Activated naive CD8-positive, alpha-beta T cell (primary cell): ENCODE data around the gene ATP11A.
"Not testable (repeated sequence)": the region's sequence is repeated elsewhere in the genome, so short reads cannot be mapped to it uniquely, and the experiment has no call there.

ENCODE experiments used
- H3K27ac Mint-ChIP-seq: one replicate; pipeline ENCODE4 v1.8.0; 2021; ENCODE audit warnings: mixed read lengths
- H3K27me3 Mint-ChIP-seq: one replicate; pipeline ENCODE4 v1.8.0; 2021; ENCODE audit warnings: mixed read lengths
- H3K36me3 Mint-ChIP-seq: one replicate; pipeline ENCODE4 v1.8.0; 2021; ENCODE audit warnings: mixed read lengths
- H3K4me1 Mint-ChIP-seq: one replicate; pipeline ENCODE4 v1.8.0; 2021; ENCODE audit warnings: low read depth, mixed read lengths
- H3K4me3 Mint-ChIP-seq: one replicate; pipeline ENCODE4 v1.8.0; 2021; ENCODE audit warnings: mild to moderate bottlenecking, mixed read lengths
- H3K9me3 Mint-ChIP-seq: one replicate; pipeline ENCODE4 v1.8.0; 2021; ENCODE audit warnings: low read depth, mixed read lengths

ATP11A gene

GRCh38 chr13:112793545-112794445 lies 104.0 kb downstream of the ATP11A start:
- no peak overlapping the region for H3K4me3 Mint-ChIP-seq
- no peak overlapping the region for H3K27ac Mint-ChIP-seq
- H3K36me3 Mint-ChIP-seq = peaks cover 11% of the 10 kb centered on the region
- peaks cover 3% of the 10 kb centered on the region for H3K9me3 Mint-ChIP-seq
- peaks cover 6% of the 10 kb centered on the region for H3K4me1 Mint-ChIP-seq
- no peaks in the 10 kb centered on the region for H3K27me3 Mint-ChIP-seq

DNA sequence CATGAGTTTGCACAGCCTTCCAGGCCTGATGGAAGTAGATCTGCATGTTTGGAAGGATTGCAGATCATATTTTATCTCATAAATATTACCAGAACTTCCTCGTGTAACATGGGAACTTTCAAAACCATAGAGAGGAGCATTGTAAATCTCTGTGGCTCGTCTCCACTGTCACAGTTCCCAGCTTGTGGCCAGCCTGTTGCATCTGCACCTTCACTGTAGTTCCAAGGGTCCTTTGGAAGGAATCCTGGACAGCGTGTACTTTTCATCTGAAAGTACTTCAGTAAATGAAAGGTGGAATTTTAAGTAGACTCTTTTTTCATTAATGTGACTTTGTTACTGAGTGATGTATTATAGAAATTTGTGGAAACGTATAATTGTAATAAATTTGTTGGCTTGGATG lies 105.4 kb downstream of the ATP11A start:
- Mint-ChIP-seq H3K9me3 (peaks cover 7% of the 10 kb centered on the region), H3K27me3 (no peaks in the 10 kb centered on the region), H3K27ac (no peak overlapping the region), H3K4me1 (peaks cover 6% of the 10 kb centered on the region), H3K4me3 (no peak overlapping the region), H3K36me3 (peaks cover 20% of the 10 kb centered on the region)

DNA sequence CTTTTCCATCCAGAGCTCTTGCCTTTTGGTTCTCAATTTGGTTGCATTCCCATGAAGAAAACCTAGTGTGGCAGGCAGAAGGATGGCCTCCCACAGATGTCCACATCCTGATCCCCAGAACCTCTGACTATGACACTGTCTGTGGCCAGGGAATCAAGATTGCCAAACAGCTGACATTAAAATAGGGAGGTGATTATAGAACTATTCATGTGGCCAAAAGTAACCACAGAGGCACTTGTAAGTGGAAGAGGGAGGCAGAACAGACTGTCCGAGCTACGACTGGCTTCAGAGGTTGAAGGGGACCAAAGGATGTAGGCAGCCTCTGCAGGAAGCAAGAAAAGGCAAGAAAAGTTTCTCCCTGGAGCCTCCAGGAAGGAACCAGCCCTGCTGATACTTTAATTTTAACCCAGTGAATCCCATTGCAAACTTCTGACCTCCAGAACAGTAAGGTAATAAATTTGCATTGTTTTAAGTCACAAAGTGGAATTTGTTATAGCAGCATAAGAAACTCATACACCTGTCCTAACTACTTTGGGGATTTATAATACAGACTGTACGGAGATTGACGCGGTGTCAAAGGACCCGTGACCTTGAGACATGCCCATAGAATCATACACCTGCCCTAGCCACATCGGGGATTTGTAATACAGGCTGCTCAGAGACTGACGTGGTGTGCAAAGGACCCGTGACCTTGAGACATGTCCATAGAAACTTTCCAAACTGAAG lies 106.5 kb downstream of the ATP11A start:
- Mint-ChIP-seq H3K36me3 (peaks cover 20% of the 10 kb centered on the region), H3K27ac (no peak overlapping the region), H3K4me3 (no peak overlapping the region), H3K9me3 (peaks cover 7% of the 10 kb centered on the region), H3K27me3 (no peaks in the 10 kb centered on the region), H3K4me1 (peaks cover 6% of the 10 kb centered on the region)

DNA sequence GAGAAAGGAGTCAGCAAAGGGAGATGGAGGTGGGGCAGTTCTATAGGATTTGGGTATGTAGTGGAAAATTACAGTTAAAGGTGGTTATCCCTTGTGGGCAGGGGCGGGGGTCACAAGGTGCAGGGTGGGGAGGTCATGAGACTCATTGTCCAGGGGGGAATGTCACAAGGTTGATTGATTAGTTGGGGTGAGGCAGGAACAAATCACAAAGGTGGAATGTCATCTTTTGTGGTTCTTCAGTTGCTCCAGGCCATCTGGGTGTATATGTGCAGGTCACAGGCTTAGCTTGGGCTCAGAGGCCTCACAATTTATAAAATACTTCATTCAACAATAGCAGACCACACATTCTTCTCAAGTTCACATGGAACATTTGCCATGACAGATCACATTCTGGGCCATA lies 109.6 kb downstream of the ATP11A start:
- no peaks in the 10 kb centered on the region for H3K27me3 Mint-ChIP-seq
- peaks cover 5% of the 10 kb centered on the region for H3K4me1 Mint-ChIP-seq
- no peak overlapping the region for H3K4me3 Mint-ChIP-seq
- H3K27ac Mint-ChIP-seq = no peak overlapping the region
- H3K9me3 Mint-ChIP-seq = peaks cover 7% of the 10 kb centered on the region
- peaks cover 16% of the 10 kb centered on the region for H3K36me3 Mint-ChIP-seq

DNA sequence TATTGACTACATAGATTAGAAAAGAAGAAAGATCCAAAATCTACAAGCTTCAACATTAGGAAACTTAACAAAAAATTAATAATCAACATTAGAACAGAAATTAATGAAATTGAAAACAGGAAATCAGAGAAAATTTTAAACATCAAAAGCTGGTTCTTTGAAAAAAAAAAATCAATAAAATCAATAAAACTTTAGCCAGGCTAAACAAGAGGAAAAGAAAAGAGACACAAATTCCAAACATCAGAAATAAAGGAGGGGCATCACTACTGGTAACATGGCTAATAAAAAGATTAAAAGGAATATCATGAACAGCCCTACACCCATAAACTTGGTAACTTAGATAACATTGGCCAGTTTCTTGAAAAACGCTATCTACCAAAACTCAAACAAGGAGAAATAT lies 110.2 kb downstream of the ATP11A start:
- Mint-ChIP-seq H3K9me3 (peaks cover 7% of the 10 kb centered on the region), H3K4me1 (peaks cover 5% of the 10 kb centered on the region), H3K4me3 (no peak overlapping the region), H3K36me3 (peaks cover 16% of the 10 kb centered on the region), H3K27me3 (no peaks in the 10 kb centered on the region), H3K27ac (no peak overlapping the region)

DNA sequence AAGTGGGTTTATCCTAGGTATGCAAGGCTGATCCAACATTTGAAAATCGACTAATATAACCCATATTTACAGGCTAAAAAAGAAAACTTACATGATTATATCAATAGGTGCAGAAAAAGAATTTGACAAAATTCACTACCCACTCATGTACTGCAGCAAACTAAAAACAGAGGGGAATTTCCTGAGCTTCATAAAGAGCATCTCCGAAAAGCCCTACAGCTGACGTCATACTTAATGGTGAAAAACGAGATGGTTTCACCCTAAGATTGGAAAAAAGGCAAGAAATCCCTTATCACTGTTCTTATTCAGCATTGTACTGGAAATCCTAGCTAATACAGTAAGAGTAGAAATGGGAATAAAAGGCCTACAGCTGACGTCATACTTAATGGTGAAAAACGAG lies 111.0 kb downstream of the ATP11A start:
- H3K4me3 Mint-ChIP-seq = not testable (repeated sequence)

DNA sequence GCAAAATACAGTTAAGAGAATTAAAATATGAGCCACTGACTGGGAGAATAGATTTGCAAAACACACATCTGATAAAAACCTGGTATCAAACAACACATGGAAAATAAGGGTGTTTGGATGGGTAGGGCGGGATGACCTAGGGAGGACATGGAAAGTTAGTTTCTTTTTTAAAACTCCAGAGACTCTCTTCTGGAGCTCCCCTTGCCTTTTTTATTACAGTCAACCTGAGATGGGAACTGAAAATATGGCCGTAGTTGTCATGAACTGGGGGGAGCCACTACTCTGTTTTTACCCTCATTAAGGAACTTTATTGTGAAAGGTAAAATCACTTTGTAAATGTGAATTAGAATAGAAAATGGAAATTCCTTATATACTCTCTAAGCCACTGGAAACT lies 113.0 kb downstream of the ATP11A start:
- Mint-ChIP-seq H3K27ac (no peak overlapping the region), H3K27me3 (no peaks in the 10 kb centered on the region), H3K36me3 (peaks cover 21% of the 10 kb centered on the region), H3K9me3 (peaks cover 7% of the 10 kb centered on the region), H3K4me1 (peaks cover 5% of the 10 kb centered on the region), H3K4me3 (no peak overlapping the region)

More for the DNA sequence above, 111.0 kb downstream of the ATP11A start:
- not testable (repeated sequence) for H3K4me1 Mint-ChIP-seq, H3K27me3 Mint-ChIP-seq, H3K9me3 Mint-ChIP-seq, H3K27ac Mint-ChIP-seq
- peaks cover 16% of the 10 kb centered on the region for H3K36me3 Mint-ChIP-seq

DNA sequence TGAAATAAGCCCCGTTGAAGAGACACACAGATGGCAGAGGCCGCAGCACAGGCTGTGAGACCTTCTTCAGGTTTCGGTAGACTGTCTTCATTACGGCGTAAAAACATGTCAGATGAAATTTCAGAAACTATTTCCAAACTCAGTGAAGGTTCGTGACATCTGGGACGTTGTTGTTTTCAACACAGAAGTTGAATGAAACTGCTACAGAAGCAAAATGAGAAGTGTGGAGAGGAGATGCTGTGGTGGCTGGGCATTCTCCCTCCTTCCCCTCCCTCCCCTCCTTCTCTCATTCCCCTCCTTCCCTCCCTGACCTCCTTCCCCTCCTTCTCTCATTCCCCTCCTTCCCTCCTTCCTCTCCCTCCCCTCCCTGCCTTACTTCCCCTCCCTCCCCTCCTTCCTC lies 113.6 kb downstream of the ATP11A start:
- H3K27me3 Mint-ChIP-seq = no peaks in the 10 kb centered on the region
- no peak overlapping the region for H3K27ac Mint-ChIP-seq
- peaks cover 5% of the 10 kb centered on the region for H3K4me1 Mint-ChIP-seq
- peaks cover 7% of the 10 kb centered on the region for H3K9me3 Mint-ChIP-seq
- H3K4me3 Mint-ChIP-seq = no peak overlapping the region
- peaks cover 21% of the 10 kb centered on the region for H3K36me3 Mint-ChIP-seq

- no peaks in the 10 kb centered on the region for H3K9me3 Mint-ChIP-seq
- H3K27me3 Mint-ChIP-seq = no peaks in the 10 kb centered on the region
- peaks cover 5% of the 10 kb centered on the region for H3K4me1 Mint-ChIP-seq
- H3K4me3 Mint-ChIP-seq = no peak overlapping the region
- H3K27ac Mint-ChIP-seq = no peak overlapping the region
- peaks cover 15% of the 10 kb centered on the region for H3K36me3 Mint-ChIP-seq
Observed at GRCh38 chr13:112804374-112804773, 114.5 kb downstream of the ATP11A start.

- no peak overlapping the region for H3K4me3 Mint-ChIP-seq
- peaks cover 5% of the 10 kb centered on the region for H3K4me1 Mint-ChIP-seq
- no peak overlapping the region for H3K27ac Mint-ChIP-seq
- H3K27me3 Mint-ChIP-seq = no peaks in the 10 kb centered on the region
- peaks cover 13% of the 10 kb centered on the region for H3K36me3 Mint-ChIP-seq
- no peaks in the 10 kb centered on the region for H3K9me3 Mint-ChIP-seq
Observed at GRCh38 chr13:112806739-112807652, 117.2 kb downstream of the ATP11A start.

GRCh38 chr13:112807653-112808376 lies 118.0 kb downstream of the ATP11A start:
- H3K4me1 Mint-ChIP-seq = no peaks in the 10 kb centered on the region
- H3K27me3 Mint-ChIP-seq = no peaks in the 10 kb centered on the region
- H3K27ac Mint-ChIP-seq = no peak overlapping the region
- no peaks in the 10 kb centered on the region for H3K9me3 Mint-ChIP-seq
- peaks cover 13% of the 10 kb centered on the region for H3K36me3 Mint-ChIP-seq
- no peak overlapping the region for H3K4me3 Mint-ChIP-seq

DNA sequence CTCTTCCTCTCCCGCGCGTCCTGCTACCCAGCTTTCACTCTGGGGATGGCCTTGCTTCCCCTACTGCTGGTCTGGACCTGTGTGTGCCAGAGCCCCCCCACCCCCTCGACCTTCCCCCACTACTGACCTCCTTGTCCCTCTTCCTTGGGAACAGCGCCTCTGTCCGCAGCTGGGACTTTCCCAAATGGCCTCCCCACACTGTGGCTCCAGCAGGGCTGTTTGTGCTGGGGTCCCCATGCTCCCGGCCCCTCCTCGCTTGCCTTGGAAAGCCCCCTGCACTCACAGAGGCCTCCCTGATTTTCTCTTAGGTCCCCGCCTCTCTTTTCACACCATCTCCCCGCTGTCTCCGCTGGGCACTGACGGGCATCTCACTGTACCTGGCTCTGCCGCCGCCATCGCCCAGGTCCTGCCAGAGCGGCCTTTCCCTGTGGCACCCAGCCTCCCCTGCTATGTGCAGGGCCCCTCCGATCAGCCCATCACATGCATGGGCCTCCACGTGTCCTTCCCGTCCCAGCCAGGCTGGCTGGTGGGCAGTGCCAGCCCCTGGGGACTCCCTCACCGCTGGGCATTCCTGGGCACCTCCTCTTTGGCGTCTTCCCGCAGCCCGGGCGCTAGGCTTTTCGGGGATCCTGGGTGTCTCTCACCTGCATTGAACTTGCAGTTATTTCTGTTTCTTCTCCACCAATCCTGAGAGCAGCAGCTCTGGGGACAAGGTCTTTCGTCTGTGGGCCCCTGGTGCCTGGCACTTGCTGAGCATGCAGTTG lies 118.7 kb downstream of the ATP11A start:
- peaks cover 13% of the 10 kb centered on the region for H3K36me3 Mint-ChIP-seq
- no peaks in the 10 kb centered on the region for H3K9me3 Mint-ChIP-seq
- H3K27ac Mint-ChIP-seq = no peak overlapping the region
- no peak overlapping the region for H3K4me3 Mint-ChIP-seq
- H3K27me3 Mint-ChIP-seq = no peaks in the 10 kb centered on the region
- H3K4me1 Mint-ChIP-seq = no peaks in the 10 kb centered on the region

- Mint-ChIP-seq H3K27ac (no peak overlapping the region), H3K9me3 (no peaks in the 10 kb centered on the region), H3K4me1 (no peaks in the 10 kb centered on the region), H3K4me3 (no peak overlapping the region), H3K27me3 (no peaks in the 10 kb centered on the region), H3K36me3 (peaks cover 18% of the 10 kb centered on the region)
Observed at GRCh38 chr13:112809332-112810315, 119.8 kb downstream of the ATP11A start.
